Common myeloid progenitor, CD34-positive (primary cell): ENCODE measurements around the gene OPN1LW.

ENCODE experiments used
- CTCF ChIA-PET: fragments of 350-600 bp; sonication (Branson Sonifier 250); formaldehyde crosslinking; loops from one replicate; lab custom pipeline; 2021; ENCODE audit warnings: antibody characterized with exemption; lab: Charles Lee
- POLR2A ChIA-PET: fragments of 350-600 bp; sonication (Branson Sonifier 250); formaldehyde crosslinking; loops from one replicate; lab custom pipeline; 2021; ENCODE audit warnings: antibody characterized with exemption; lab: Charles Lee
- DNase-seq, 3 donors: peaks; one replicate each; pipeline versions ENCODE4 v3.0.0 to v3.0.0-alpha.2; 2013
- H3K27ac ChIP-seq, 2 experiments: 1 replicate in 1 of 2; 2 replicates in 1 of 2; pipeline ENCODE4 v1.7.0; 2013; ENCODE audit warnings: inconsistent platforms in 2 of 2, low read length in 2 of 2, mild to moderate bottlenecking in 2 of 2, low read depth in 1 of 2, moderate library complexity in 1 of 2; ENCODE audit not compliant: severe bottlenecking in 2 of 2, insufficient read depth in 1 of 2, poor library complexity in 1 of 2
- H3K27me3 ChIP-seq, 5 experiments: replicated peaks in 2 of 5; 1 replicate in 3 of 5; 2 replicates in 2 of 5; pipeline versions ENCODE4 v1.6.1 to v1.7.0; 2013; ENCODE audit warnings: low read length in 4 of 5, mild to moderate bottlenecking in 2 of 5, moderate library complexity in 2 of 5, inconsistent platforms in 1 of 5; ENCODE audit not compliant: insufficient read depth in 5 of 5, control insufficient read depth in 4 of 5
- H3K36me3 ChIP-seq, 4 experiments: 1 replicate in 2 of 4; 2 replicates in 2 of 4; pipeline versions ENCODE4 v1.6.1 to v1.7.0; 2013; ENCODE audit warnings: low read length in 3 of 4, control low read depth in 1 of 4, mild to moderate bottlenecking in 1 of 4; ENCODE audit not compliant: control insufficient read depth in 4 of 4, insufficient read depth in 4 of 4
- H3K4me1 ChIP-seq, 4 experiments: 1 replicate in 3 of 4; 2 replicates in 1 of 4; pipeline versions ENCODE4 v1.6.1 to v1.7.1; 2013; ENCODE audit warnings: low read length in 3 of 4, mild to moderate bottlenecking in 3 of 4, control low read depth in 1 of 4, inconsistent platforms in 1 of 4, moderate library complexity in 1 of 4; ENCODE audit not compliant: control insufficient read depth in 4 of 4, insufficient read depth in 4 of 4; ENCODE audit errors: control extremely low read depth in 1 of 4
- H3K4me3 ChIP-seq, 7 experiments: 1 replicate in 4 of 7; 2 replicates in 3 of 7; pipeline versions ENCODE4 v1.5.1 to v1.7.0; 2013; ENCODE audit warnings: mild to moderate bottlenecking in 7 of 7, low read length in 6 of 7, moderate library complexity in 6 of 7, inconsistent platforms in 2 of 7, low read depth in 2 of 7, control low read depth in 1 of 7; ENCODE audit not compliant: insufficient read depth in 4 of 7, control insufficient read depth in 1 of 7; ENCODE audit errors: extremely low read depth in 1 of 7
- H3K9me3 ChIP-seq, 5 experiments: 1 replicate in 4 of 5; 2 replicates in 1 of 5; pipeline versions ENCODE4 v1.6.1 to v1.7.1; 2013; ENCODE audit warnings: low read length in 4 of 5, mild to moderate bottlenecking in 2 of 5, inconsistent platforms in 1 of 5, low read depth in 1 of 5, moderate library complexity in 1 of 5; ENCODE audit not compliant: control insufficient read depth in 4 of 5, insufficient read depth in 2 of 5; ENCODE audit errors: control extremely low read depth in 1 of 5
- WGBS: methylation state at CpG from one replicate; pipeline ENCODE4 v1.1.5; 2013; ENCODE audit not compliant: insufficient coverage; 5-methylcytosine and 5-hydroxymethylcytosine counted together

The OPN1LW gene

GRCh38 chrX:154132366-154132765 lies 11.7 kb upstream of the OPN1LW start:
- Histone ChIP-seq H3K9me3 (no peaks in the 10 kb centered on the region), H3K4me3 (no peak overlapping the region), H3K27ac (no peak overlapping the region), H3K36me3 (no peaks in the 10 kb centered on the region), H3K4me1 (peaks cover 0 to 8% (median 3%) of the 10 kb centered on the region in 4 experiments), H3K27me3 (peaks cover 0 to 5% (median 0%) of the 10 kb centered on the region in 5 experiments)
- ChIA-PET POLR2A (no interaction called here), CTCF (no interaction called here)
- 98% methylated on average over 5 of the region's 9 CpGs for WGBS
- no peak for DNase-seq

- ChIA-PET CTCF (interaction anchor here (0.7 to 2.6 kb wide), 7 partner anchors 9 to 179 kb away, joined by 3 to 12 read pairs (median 3); no protein-coding TSS in a partner anchor), POLR2A (no interaction called here)
- Histone ChIP-seq H3K4me1 (peaks cover 0 to 11% (median 3%) of the 10 kb centered on the region in 4 experiments), H3K27me3 (peaks cover 0 to 11% (median 0%) of the 10 kb centered on the region in 5 experiments), H3K27ac (no peak overlapping the region), H3K9me3 (no peaks in the 10 kb centered on the region), H3K4me3 (no peak overlapping the region), H3K36me3 (no peaks in the 10 kb centered on the region)
- 86% methylated on average over 3 of the region's 7 CpGs for WGBS
- no peak for DNase-seq
Observed at GRCh38 chrX:154135458-154136229, 8.4 kb upstream of the OPN1LW start.

- CTCF ChIA-PET = interaction anchor here (0.6 to 2.6 kb wide), 8 partner anchors 13 to 176 kb away, joined by 3 to 12 read pairs (median 4); no protein-coding TSS in a partner anchor
- H3K4me1 ChIP-seq = peaks cover 0 to 11% (median 3%) of the 10 kb centered on the region in 4 experiments
- H3K27me3 ChIP-seq = peaks cover 0 to 11% (median 0%) of the 10 kb centered on the region in 5 experiments
- H3K36me3 ChIP-seq = no peaks in the 10 kb centered on the region
- H3K4me3 ChIP-seq = peak overlapping the region in 2 of 7 experiments; percentile 39 to 50
- no peaks in the 10 kb centered on the region for H3K9me3 ChIP-seq
- POLR2A ChIA-PET = no interaction called here
- WGBS = 21% methylated on average over 44 of the region's 44 CpGs
- H3K27ac ChIP-seq = no peak overlapping the region
- DNase-seq = peak; percentile 75 to 86 (median 85)
Observed at GRCh38 chrX:154136627-154137161, 7.3 kb upstream of the OPN1LW start.

- Histone ChIP-seq H3K36me3 (no peaks in the 10 kb centered on the region), H3K4me3 (no peak overlapping the region), H3K27me3 (peaks cover 0 to 11% (median 0%) of the 10 kb centered on the region in 5 experiments), H3K9me3 (no peaks in the 10 kb centered on the region), H3K4me1 (peaks cover 0 to 11% (median 3%) of the 10 kb centered on the region in 4 experiments), H3K27ac (no peak overlapping the region)
- WGBS = 92% methylated on average over 10 of the region's 10 CpGs
- CTCF ChIA-PET = interaction anchor here (1.1 to 1.2 kb wide), 2 partner anchors 8 to 40 kb away, joined by 3 read pairs; no protein-coding TSS in a partner anchor
- no peak for DNase-seq
- POLR2A ChIA-PET = no interaction called here
Observed at GRCh38 chrX:154138857-154139256, 5.2 kb upstream of the OPN1LW start.

- no peak for DNase-seq
- H3K36me3 ChIP-seq = no peaks in the 10 kb centered on the region
- H3K27ac ChIP-seq = no peak overlapping the region
- CTCF ChIA-PET = interaction anchor here (1.1 kb wide), 1 partner anchor 41 kb away, joined by 3 read pairs; no protein-coding TSS in a partner anchor
- 97% methylated on average over 11 of the region's 12 CpGs for WGBS
- POLR2A ChIA-PET = no interaction called here
- H3K27me3 ChIP-seq = peaks cover 0 to 11% (median 0%) of the 10 kb centered on the region in 5 experiments
- peaks cover 0 to 11% (median 3%) of the 10 kb centered on the region in 4 experiments for H3K4me1 ChIP-seq
- no peaks in the 10 kb centered on the region for H3K9me3 ChIP-seq
- no peak overlapping the region for H3K4me3 ChIP-seq
Observed at GRCh38 chrX:154140206-154140605, 3.8 kb upstream of the OPN1LW start.

DNA sequence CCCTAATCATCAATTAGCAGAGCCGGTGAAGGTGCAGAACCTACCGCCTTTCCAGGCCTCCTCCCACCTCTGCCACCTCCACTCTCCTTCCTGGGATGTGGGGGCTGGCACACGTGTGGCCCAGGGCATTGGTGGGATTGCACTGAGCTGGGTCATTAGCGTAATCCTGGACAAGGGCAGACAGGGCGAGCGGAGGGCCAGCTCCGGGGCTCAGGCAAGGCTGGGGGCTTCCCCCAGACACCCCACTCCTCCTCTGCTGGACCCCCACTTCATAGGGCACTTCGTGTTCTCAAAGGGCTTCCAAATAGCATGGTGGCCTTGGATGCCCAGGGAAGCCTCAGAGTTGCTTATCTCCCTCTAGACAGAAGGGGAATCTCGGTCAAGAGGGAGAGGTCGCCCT lies 3.3 kb upstream of the OPN1LW start:
- peaks cover 0 to 11% (median 3%) of the 10 kb centered on the region in 4 experiments for H3K4me1 ChIP-seq
- no peak for DNase-seq
- CTCF ChIA-PET = no interaction called here
- no peaks in the 10 kb centered on the region for H3K36me3 ChIP-seq
- H3K27ac ChIP-seq = no peak overlapping the region
- H3K9me3 ChIP-seq = no peaks in the 10 kb centered on the region
- H3K4me3 ChIP-seq = no peak overlapping the region
- POLR2A ChIA-PET = no interaction called here
- peaks cover 0 to 11% (median 0%) of the 10 kb centered on the region in 5 experiments for H3K27me3 ChIP-seq
- whole genome bisulfite sequencing = 86% methylated on average over 9 of the region's 10 CpGs

DNA sequence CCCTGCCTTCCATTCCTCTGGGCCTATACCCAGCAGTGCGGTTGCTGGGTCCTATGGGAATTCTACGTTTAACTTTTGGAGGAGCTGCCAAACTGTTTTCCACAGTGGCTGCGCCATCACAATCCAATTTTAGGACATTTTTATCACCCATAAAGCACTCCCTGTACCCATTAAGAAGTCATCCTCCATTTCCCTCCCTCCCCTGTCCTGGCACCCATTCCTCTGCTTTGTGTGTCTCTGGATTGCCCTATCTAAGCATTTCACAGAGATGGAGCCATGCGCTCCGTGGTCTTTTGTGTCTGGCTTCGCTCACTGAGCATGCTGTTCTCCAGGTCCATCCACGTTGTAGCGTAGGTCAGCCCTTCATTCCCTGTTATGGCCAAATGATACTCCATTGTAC lies 1.7 kb upstream of the OPN1LW start:
- Histone ChIP-seq H3K4me3 (no peak overlapping the region), H3K27me3 (peaks cover 0 to 6% (median 0%) of the 10 kb centered on the region in 5 experiments), H3K27ac (no peak overlapping the region), H3K4me1 (peaks cover 0 to 3% (median under 1%) of the 10 kb centered on the region in 4 experiments), H3K9me3 (no peaks in the 10 kb centered on the region), H3K36me3 (no peaks in the 10 kb centered on the region)
- DNase-seq = no peak
- POLR2A ChIA-PET = no interaction called here
- 88% methylated on average over 8 of the region's 8 CpGs for WGBS
- CTCF ChIA-PET = no interaction called here
